ENCODE data around the gene FHAD1. TPM values are rescaled to one million over a fixed set of nuclear protein-coding genes. Genes with fewer than 3 reads are reported as not detected.

Gene FHAD1
- total RNA-seq, 1 donor: 0.63 TPM

- DNase-seq (ENCODE audit: low read depth): no peak
- no peak for TF ChIP-seq CTCF (IDR thresholded peaks at IDR 0.05; ENCODE audit: insufficient read depth, low read length)
- no peak overlapping the region for H3K4me3 ChIP-seq (ENCODE audit: low read depth, low read length)
These were observed 63.5 kb downstream of the FHAD1 start for GRCh38 chr1:15310544-15310943.

- H3K4me3 ChIP-seq (ENCODE audit: low read depth, low read length): no peak overlapping the region
- TF ChIP-seq CTCF (IDR thresholded peaks at IDR 0.05; ENCODE audit: insufficient read depth, low read length): no peak
- no peak for DNase-seq (ENCODE audit: low read depth)
These were observed 64.2 kb downstream of the FHAD1 start for GRCh38 chr1:15311122-15311822.

GRCh38 chr1:15311880-15312279 is 64.9 kb downstream of the FHAD1 start:
- DNase-seq (ENCODE audit: low read depth): no peak
- no peak overlapping the region for H3K4me3 ChIP-seq (ENCODE audit: low read depth, low read length)
- no peak for TF ChIP-seq CTCF (IDR thresholded peaks at IDR 0.05; ENCODE audit: insufficient read depth, low read length)

GRCh38 chr1:15312626-15313411 is 65.8 kb downstream of the FHAD1 start:
- TF ChIP-seq CTCF (IDR thresholded peaks at IDR 0.05; ENCODE audit: insufficient read depth, low read length): no peak
- no peak overlapping the region for H3K4me3 ChIP-seq (ENCODE audit: low read depth, low read length)
- no peak for DNase-seq (ENCODE audit: low read depth)

GRCh38 chr1:15314328-15315281 is 67.6 kb downstream of the FHAD1 start:
- no peak overlapping the region for H3K4me3 ChIP-seq (ENCODE audit: low read depth, low read length)
- no peak for DNase-seq (ENCODE audit: low read depth)
- TF ChIP-seq CTCF (IDR thresholded peaks at IDR 0.05; ENCODE audit: insufficient read depth, low read length): no peak

- DNase-seq (ENCODE audit: low read depth): no peak
- TF ChIP-seq CTCF (IDR thresholded peaks at IDR 0.05; ENCODE audit: insufficient read depth, low read length): no peak
- H3K4me3 ChIP-seq (ENCODE audit: low read depth, low read length): no peak overlapping the region
These were observed 68.8 kb downstream of the FHAD1 start for GRCh38 chr1:15315815-15316214.
